Body of pancreas (tissue), 4 donors: ENCODE measurements around the gene GADD45B. TPM values are rescaled to one million over a fixed set of nuclear protein-coding genes. Genes with fewer than 3 reads are reported as not detected.
"Not testable (repeated sequence)": the region's sequence is repeated elsewhere in the genome, so short reads cannot be mapped to it uniquely, and the experiment has no call there.

ENCODE experiments used
- ATAC-seq: fragments of 150-250 bp; one replicate; pipeline ENCODE4 v1.9.1; 2016
- DNase-seq, 4 donors: peaks; one replicate each; pipeline ENCODE4 v3.0.0-alpha.2; 2019
- H3K27ac ChIP-seq, 4 donors: fragments of 200-600 bp; sonication (generic); 1 replicate in 3 of 4; 2 replicates in 1 of 4; pipeline versions ENCODE4 v1.5.1 to v1.6.1; 2016 to 2019; ENCODE audit warnings: mild to moderate bottlenecking in 1 of 4, mixed read lengths in 1 of 4, moderate library complexity in 1 of 4
- H3K27me3 ChIP-seq, 2 donors: fragments of 200-600 bp; sonication (generic); one replicate each; pipeline ENCODE4 v1.6.0; 2016; ENCODE audit warnings: mild to moderate bottlenecking in 1 of 2
- H3K36me3 ChIP-seq, 2 donors: fragments of 200-600 bp; sonication (generic); replicated peaks in 1 of 2; 2 replicates each; pipeline ENCODE4 v1.5.1; 2016; ENCODE audit warnings: low read depth in 2 of 2; ENCODE audit not compliant: insufficient read depth in 1 of 2
- H3K4me1 ChIP-seq: fragments of 200-600 bp; sonication (generic); one replicate; pipeline ENCODE4 v1.6.0; 2016
- H3K4me3 ChIP-seq, 2 donors: fragments of 200-600 bp; sonication (generic); 1 replicate in 1 of 2; 2 replicates in 1 of 2; pipeline ENCODE4 v1.5.1; 2016 to 2019
- H3K9me3 ChIP-seq, 3 donors: fragments of 200-600 bp; sonication (generic); 1 replicate in 2 of 3; 2 replicates in 1 of 3; pipeline ENCODE4 v1.5.1; 2016
- POLR2A ChIP-seq, 3 donors: fragments of 450-650 bp; IDR thresholded peaks; one replicate each; pipeline ENCODE4 v1.6.1; 2016; ENCODE audit warnings: antibody characterized with exemption in 3 of 3, mild to moderate bottlenecking in 2 of 3
- WGBS, 2 donors: methylation state at CpG; one replicate each; pipeline ENCODE4 v1.1.5; 2017; 5-methylcytosine and 5-hydroxymethylcytosine counted together
- intact Hi-C: fragments of 100-400 bp; cut with DNase I; formaldehyde crosslinking; loops from one replicate; pipeline ENCODE4 v1.15.1; 2023
- total RNA-seq, 2 donors: library from RNA; depleted of rRNA; stranded (reverse); fragments of >200 nt; gene quantifications; one replicate each; pipeline ENCODE4 v1.1.0, GENCODE V29; 2016
- TF ChIP-seq, protein P1 (sequence below), 7 experiments: fragments of 450-650 bp in 4 of 7; fragments of 200-600 bp in 3 of 7; sonication (generic) in 3 of 7; IDR thresholded peaks; one replicate each; pipeline ENCODE4 v1.5.1; 2016 to 2019; ENCODE audit warnings: antibody characterized with exemption in 7 of 7

Gene GADD45B
- total RNA-seq, 2 donors from 2014 or later = 68.0 to 84.7 TPM

- Histone ChIP-seq H3K36me3 (no peaks in the 10 kb centered on the region), H3K4me3 (no peak overlapping the region), H3K9me3 (no peaks in the 10 kb centered on the region), H3K27ac (no peak overlapping the region), H3K27me3 (no peaks in the 10 kb centered on the region), H3K4me1 (no peaks in the 10 kb centered on the region)
- DNase-seq (no peak), ATAC-seq (no peak)
- intact Hi-C loops = no loop called here
- no peak for TF ChIP-seq POLR2A (IDR thresholded peaks at IDR 0.05)
- TF ChIP-seq, protein P1, sequence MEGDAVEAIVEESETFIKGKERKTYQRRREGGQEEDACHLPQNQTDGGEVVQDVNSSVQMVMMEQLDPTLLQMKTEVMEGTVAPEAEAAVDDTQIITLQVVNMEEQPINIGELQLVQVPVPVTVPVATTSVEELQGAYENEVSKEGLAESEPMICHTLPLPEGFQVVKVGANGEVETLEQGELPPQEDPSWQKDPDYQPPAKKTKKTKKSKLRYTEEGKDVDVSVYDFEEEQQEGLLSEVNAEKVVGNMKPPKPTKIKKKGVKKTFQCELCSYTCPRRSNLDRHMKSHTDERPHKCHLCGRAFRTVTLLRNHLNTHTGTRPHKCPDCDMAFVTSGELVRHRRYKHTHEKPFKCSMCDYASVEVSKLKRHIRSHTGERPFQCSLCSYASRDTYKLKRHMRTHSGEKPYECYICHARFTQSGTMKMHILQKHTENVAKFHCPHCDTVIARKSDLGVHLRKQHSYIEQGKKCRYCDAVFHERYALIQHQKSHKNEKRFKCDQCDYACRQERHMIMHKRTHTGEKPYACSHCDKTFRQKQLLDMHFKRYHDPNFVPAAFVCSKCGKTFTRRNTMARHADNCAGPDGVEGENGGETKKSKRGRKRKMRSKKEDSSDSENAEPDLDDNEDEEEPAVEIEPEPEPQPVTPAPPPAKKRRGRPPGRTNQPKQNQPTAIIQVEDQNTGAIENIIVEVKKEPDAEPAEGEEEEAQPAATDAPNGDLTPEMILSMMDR (IDR thresholded peaks at IDR 0.05) = no peak
- 43 to 63% methylated on average over 20 to 23 of the region's 23 CpGs for WGBS, 2 donors
These were observed 6.6 kb upstream of the GADD45B start for GRCh38 chr19:2469102-2469914.

DNA sequence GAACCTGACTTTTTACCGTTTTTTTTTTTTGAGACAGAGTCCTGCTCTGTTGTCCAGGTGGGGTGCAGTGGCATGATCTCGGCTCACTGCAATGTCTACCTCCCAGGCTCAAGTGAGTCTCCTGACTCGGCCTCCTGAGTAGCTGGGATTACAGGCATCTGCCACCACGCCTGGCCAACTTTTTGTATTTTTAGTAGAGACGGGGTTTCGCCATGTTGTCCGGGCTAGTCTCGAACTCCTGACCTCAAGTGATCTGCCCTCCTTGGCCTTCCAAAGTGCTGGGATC lies 6.1 kb upstream of the GADD45B start:
- not testable (repeated sequence) for H3K4me1 ChIP-seq, H3K27me3 ChIP-seq, H3K36me3 ChIP-seq, H3K4me3 ChIP-seq, ATAC-seq, H3K27ac ChIP-seq, H3K9me3 ChIP-seq, DNase-seq
- intact Hi-C loops = loop anchor here (5.0 kb wide), 2 partner anchors 112 to 142 kb away; no protein-coding TSS in a partner anchor
- WGBS, 2 donors = 81 to 86% methylated on average over 8 of the region's 8 CpGs

- Histone ChIP-seq H3K9me3 (no peaks in the 10 kb centered on the region), H3K27ac (peak overlapping the region; percentile 76 to 94 (median 91)), H3K4me3 (no peak overlapping the region), H3K4me1 (peaks cover 36% of the 10 kb centered on the region), H3K27me3 (no peaks in the 10 kb centered on the region), H3K36me3 (no peaks in the 10 kb centered on the region)
- ATAC-seq (peak; percentile 52), DNase-seq (peak; percentile 84 to 87 (median 86))
- WGBS, 2 donors = 5 to 10% methylated on average over 31 to 60 of the region's 60 CpGs
- TF ChIP-seq POLR2A (IDR thresholded peaks at IDR 0.05) = peak in 1 of 3 donors; percentile 27
- TF ChIP-seq, protein P1 (IDR thresholded peaks at IDR 0.05) = peak; percentile 91 to 99 (median 97)
- intact Hi-C loops = loop anchor here (5.0 kb wide), 2 partner anchors 108 to 138 kb away; no protein-coding TSS in a partner anchor
These were observed 1.5 kb upstream of the GADD45B start for GRCh38 chr19:2474232-2475017.

- Histone ChIP-seq H3K4me1 (peaks cover 38% of the 10 kb centered on the region), H3K36me3 (no peaks in the 10 kb centered on the region), H3K4me3 (peak overlapping the region in 1 of 2 donors; percentile 25), H3K9me3 (no peaks in the 10 kb centered on the region), H3K27me3 (no peaks in the 10 kb centered on the region), H3K27ac (peak overlapping the region; percentile 76 to 94 (median 91))
- DNase-seq (peak; percentile 61 to 67 (median 64)), ATAC-seq (peak; percentile 31)
- TF ChIP-seq POLR2A (IDR thresholded peaks at IDR 0.05) = no peak
- TF ChIP-seq, protein P1 (IDR thresholded peaks at IDR 0.05) = no peak
- intact Hi-C loops = no loop called here
- 0 to 2% methylated on average over 2 to 43 of the region's 45 CpGs for WGBS, 2 donors
These were observed 767 bp upstream of the GADD45B start for GRCh38 chr19:2475018-2475701.
